ENCODE measurements around the gene OLFML2B. TPM values are rescaled to one million over a fixed set of nuclear protein-coding genes. Genes with fewer than 3 reads are reported as not detected.

Gene OLFML2B
- total and polyA plus RNA-seq, 2 donors: 11.9 to 16.0 TPM

DNA sequence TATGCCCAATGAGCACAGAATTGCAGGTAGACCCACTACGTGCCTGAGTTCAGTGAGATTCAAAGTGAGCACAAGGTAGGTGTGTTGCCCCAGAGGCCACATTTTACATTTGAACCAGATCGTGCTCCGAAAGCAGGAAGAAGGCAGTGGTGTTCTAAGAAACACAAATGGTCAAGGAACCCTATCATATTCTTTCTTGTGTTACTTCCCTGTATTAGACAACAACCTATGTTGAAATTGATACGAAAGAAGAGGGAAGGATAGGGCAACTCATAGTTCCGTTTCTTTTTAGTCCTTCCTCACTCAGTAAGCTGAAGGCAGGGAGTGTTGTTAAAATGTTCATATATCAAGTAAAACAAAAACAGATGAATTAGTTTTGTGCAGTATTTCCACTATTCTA, 33.9 kb downstream of the OLFML2B start:
- Histone ChIP-seq H3K4me3 (ENCODE audit: low read depth, low read length) (no peak overlapping the region), H3K4me1 (ENCODE audit: insufficient read depth) (no peaks in the 10 kb centered on the region), H3K36me3 (ENCODE audit: insufficient read depth) (no peaks in the 10 kb centered on the region), H3K27ac (ENCODE audit: low read depth) (no peak overlapping the region)
- no peak for DNase-seq (ENCODE audit: extremely low spot score)
- WGBS: 89% methylated on average over 5 of the region's 5 CpGs

DNA sequence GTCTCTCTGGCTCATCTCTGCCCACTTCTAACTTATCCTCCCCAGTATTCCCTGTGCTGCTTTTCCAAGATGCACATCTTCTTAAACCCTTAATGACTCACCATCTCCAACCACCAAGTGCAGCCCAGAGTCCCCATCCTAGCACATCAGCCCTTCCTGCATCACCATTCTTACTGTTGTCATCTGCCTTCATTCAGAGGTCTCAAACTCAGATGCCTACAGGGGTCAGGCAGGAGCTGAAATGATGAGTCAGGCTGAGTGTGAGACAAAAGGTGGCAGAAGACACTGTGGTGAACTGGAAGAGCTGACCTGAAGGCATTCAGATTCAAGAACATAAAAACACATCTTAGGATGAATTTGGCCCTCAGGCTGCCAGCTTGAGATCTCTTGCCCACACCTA, 34.6 kb downstream of the OLFML2B start:
- H3K27ac ChIP-seq (ENCODE audit: low read depth): no peak overlapping the region
- no peaks in the 10 kb centered on the region for H3K4me1 ChIP-seq (ENCODE audit: insufficient read depth)
- H3K36me3 ChIP-seq (ENCODE audit: insufficient read depth): no peaks in the 10 kb centered on the region
- no peak for DNase-seq (ENCODE audit: extremely low spot score)
- H3K4me3 ChIP-seq (ENCODE audit: low read depth, low read length): no peak overlapping the region

DNA sequence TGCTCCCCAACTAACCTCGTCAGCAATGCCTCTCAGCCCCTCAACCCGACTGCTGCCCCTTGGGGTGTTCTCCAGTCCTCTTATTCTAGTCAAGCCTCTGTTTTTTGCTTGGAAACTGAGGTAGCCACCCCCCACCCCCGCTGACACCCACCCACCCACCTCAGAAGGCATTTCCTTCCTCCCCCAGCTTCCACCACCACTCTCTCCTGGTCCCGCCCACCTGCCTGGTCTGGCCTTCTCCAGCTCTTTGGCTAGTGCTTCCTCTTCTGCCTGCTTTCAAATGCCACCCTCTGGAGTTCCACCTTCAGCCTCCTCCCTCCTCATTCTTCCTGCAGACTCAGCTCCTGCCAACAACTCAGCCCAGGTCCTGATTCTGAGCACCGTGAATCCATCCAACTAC, 35.3 kb downstream of the OLFML2B start:
- Histone ChIP-seq H3K4me3 (ENCODE audit: low read depth, low read length) (no peak overlapping the region), H3K36me3 (ENCODE audit: insufficient read depth) (no peaks in the 10 kb centered on the region), H3K27ac (ENCODE audit: low read depth) (no peak overlapping the region), H3K4me1 (ENCODE audit: insufficient read depth) (no peaks in the 10 kb centered on the region)
- DNase-seq (ENCODE audit: extremely low spot score): no peak
- 71% methylated on average over 5 of the region's 5 CpGs for WGBS

DNA sequence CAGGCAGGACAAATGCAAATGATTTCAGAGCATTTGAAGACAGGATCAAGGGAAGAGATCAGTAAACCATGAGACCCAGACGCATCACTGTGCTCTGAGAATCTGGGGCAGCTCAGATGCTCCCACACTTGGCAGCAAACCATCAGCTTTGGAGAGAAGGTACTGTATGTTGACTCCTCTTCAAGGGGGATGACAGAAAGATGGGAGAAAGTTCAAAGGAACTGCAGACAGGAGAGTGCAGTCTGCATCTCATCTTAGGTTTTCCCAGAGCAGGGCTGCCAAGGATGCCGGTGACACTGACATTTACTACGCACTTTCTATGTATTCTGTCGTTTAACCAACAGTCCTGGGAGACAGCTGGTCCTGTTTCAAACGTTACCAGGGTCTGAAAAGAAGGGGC, 35.8 kb downstream of the OLFML2B start:
- peak; percentile 79 for DNase-seq (ENCODE audit: extremely low spot score)

DNA sequence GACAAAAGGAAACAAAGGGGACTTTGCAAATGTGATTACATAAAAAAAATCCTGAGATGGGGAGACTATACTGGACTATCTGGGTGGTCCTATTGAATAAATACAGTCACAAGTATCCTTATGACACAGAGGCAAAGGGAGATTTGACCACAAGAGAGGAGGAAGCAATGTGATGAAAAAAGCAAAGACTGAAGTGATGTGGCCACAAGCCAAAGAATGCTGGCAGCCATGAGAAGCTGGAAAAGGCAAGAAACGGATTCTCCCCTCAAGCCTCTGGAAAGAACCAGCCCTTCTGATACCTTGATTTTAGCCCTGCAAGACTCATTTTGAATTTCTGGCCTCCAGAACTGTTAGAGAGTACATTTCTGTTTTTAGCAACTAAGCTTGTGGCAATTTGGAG, 36.4 kb downstream of the OLFML2B start:
- no peaks in the 10 kb centered on the region for H3K36me3 ChIP-seq (ENCODE audit: insufficient read depth)
- WGBS: 51% methylated on average over 1 of the region's 1 CpG

More for the DNA sequence above, 35.8 kb downstream of the OLFML2B start:
- Histone ChIP-seq H3K4me1 (ENCODE audit: insufficient read depth) (no peaks in the 10 kb centered on the region), H3K36me3 (ENCODE audit: insufficient read depth) (no peaks in the 10 kb centered on the region), H3K4me3 (ENCODE audit: low read depth, low read length) (no peak overlapping the region), H3K27ac (ENCODE audit: low read depth) (no peak overlapping the region)
- WGBS: 51% methylated on average over 5 of the region's 5 CpGs

DNA sequence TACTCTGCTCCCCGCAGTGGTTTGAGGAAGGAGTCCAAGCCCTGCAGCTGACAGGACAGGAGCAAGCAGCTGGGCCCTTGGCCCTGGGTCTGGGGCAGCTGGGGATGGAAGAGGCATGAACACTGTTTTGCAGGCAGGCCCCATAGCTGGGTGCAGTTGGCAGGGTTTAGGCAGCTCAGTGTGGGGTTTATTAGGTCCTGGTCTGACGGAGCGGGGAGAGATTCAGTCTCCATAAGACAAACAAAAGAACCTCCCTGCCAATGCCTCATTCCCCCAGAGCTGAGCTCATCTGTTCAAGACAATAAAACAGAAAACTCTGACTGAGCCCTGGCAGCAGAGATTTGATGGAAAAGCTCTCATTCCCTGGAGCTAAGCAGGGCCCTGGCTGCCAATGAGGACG, 37.3 kb downstream of the OLFML2B start:
- no peak for DNase-seq (ENCODE audit: extremely low spot score)
- WGBS: 34% methylated on average over 4 of the region's 4 CpGs
- no peak overlapping the region for H3K27ac ChIP-seq (ENCODE audit: low read depth)

More for the DNA sequence above, 36.4 kb downstream of the OLFML2B start:
- no peaks in the 10 kb centered on the region for H3K4me1 ChIP-seq (ENCODE audit: insufficient read depth)
- no peak for DNase-seq (ENCODE audit: extremely low spot score)
- H3K27ac ChIP-seq (ENCODE audit: low read depth): no peak overlapping the region
- no peak overlapping the region for H3K4me3 ChIP-seq (ENCODE audit: low read depth, low read length)

DNA sequence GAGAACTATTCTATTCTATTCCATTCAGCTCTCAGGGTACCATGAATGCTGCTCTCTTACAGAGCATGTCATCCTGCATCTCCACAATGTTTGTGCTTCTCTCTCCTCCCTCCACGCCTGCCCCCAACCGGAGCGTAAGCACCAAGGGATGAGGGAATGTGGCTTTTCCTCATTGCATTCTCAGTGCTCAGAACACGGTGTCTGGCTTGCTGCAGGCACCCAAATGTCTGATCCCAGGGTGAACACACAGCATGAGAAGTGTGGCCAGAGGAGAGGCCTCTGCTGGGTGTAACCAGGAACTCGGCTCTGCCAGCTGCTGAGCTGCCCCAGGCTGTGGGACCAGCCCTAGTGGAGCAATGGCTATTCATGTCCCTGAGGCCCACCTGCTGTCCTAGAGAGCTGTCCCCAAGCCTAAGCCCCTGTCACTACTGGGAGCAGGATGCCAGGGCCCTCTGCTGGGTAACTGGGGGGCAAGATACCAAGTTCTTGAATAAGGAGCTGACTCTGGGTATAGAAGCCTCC, 38.3 kb downstream of the OLFML2B start:
- Histone ChIP-seq H3K36me3 (ENCODE audit: insufficient read depth) (no peaks in the 10 kb centered on the region), H3K4me1 (ENCODE audit: insufficient read depth) (no peaks in the 10 kb centered on the region), H3K27ac (ENCODE audit: low read depth) (no peak overlapping the region), H3K4me3 (ENCODE audit: low read depth, low read length) (no peak overlapping the region)
- no peak for DNase-seq (ENCODE audit: extremely low spot score)
- 90% methylated on average over 5 of the region's 5 CpGs for WGBS

More for the DNA sequence above, 37.3 kb downstream of the OLFML2B start:
- Histone ChIP-seq H3K4me3 (ENCODE audit: low read depth, low read length) (no peak overlapping the region), H3K36me3 (ENCODE audit: insufficient read depth) (no peaks in the 10 kb centered on the region), H3K4me1 (ENCODE audit: insufficient read depth) (no peaks in the 10 kb centered on the region)

DNA sequence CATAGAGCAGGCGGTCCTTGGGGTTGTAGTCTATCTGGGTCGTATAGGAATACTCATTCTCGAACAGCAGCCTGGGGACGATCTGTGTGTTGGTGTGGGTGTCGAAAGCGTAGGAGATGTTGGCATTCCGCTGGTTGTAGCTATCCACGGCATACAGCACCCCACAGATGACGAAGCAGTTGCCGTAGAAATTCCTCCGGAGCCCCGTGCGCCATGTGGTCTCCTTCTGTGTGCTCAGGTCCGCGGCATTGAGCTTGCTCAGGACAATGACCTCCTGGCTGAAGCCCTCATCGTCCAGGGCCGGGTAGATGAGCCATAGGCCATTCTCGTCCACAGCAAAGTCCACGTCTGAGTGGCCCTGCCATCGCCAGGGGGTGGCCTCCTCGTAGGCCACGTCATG, 39.9 kb downstream of the OLFML2B start:
- Histone ChIP-seq H3K27ac (ENCODE audit: low read depth) (no peak overlapping the region), H3K36me3 (ENCODE audit: insufficient read depth) (no peaks in the 10 kb centered on the region), H3K4me3 (ENCODE audit: low read depth, low read length) (no peak overlapping the region), H3K4me1 (ENCODE audit: insufficient read depth) (no peaks in the 10 kb centered on the region)
- 96% methylated on average over 22 of the region's 22 CpGs for WGBS
- no peak for DNase-seq (ENCODE audit: extremely low spot score)

DNA sequence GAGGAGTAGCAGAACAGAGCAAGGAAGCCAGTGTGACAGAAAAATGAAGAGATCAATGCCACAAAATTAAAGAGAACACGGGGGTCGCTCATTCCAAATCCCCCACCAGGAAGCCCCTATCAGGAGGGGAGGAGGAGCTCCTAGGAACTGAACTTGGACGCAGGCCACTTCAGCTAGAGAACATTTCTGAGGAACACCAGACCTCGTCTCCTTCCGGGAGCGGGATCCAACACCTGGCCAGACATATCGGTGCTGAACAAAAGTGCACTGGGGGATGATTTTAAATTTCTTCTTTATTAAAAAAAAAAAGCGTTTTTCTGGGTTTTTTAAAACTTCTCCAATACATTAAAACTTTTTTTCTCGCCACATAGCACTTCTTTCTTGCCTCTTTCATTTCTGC, 40.8 kb downstream of the OLFML2B start:
- DNase-seq (ENCODE audit: extremely low spot score): no peak
- no peak overlapping the region for H3K4me3 ChIP-seq (ENCODE audit: low read depth, low read length)
- H3K27ac ChIP-seq (ENCODE audit: low read depth): no peak overlapping the region
- WGBS: 80% methylated on average over 9 of the region's 9 CpGs
- H3K36me3 ChIP-seq (ENCODE audit: insufficient read depth): no peaks in the 10 kb centered on the region
- H3K4me1 ChIP-seq (ENCODE audit: insufficient read depth): no peaks in the 10 kb centered on the region

DNA sequence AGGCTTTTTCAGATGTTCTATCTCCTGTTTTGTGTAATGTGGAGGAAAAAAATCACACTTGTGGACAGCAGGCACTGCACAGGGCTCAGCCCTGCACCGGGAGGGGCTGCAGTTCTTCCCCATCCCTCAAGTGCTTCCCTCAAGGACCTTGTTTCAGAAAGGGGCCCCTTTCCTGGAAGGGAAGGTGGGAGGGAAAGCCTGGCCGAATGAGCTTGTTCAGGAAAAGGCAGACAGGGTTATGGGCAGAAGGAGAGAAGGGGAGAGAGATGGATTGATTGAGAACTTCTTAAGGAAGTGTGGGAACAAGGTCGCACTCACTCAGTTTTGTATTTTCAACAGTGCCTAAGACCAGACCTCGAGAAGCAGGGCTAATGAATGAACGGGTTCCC, 41.2 kb downstream of the OLFML2B start:
- Histone ChIP-seq H3K27ac (ENCODE audit: low read depth) (no peak overlapping the region), H3K4me1 (ENCODE audit: insufficient read depth) (no peaks in the 10 kb centered on the region), H3K4me3 (ENCODE audit: low read depth, low read length) (no peak overlapping the region), H3K36me3 (ENCODE audit: insufficient read depth) (no peaks in the 10 kb centered on the region)
- no peak for DNase-seq (ENCODE audit: extremely low spot score)
- WGBS: 76% methylated on average over 5 of the region's 5 CpGs

DNA sequence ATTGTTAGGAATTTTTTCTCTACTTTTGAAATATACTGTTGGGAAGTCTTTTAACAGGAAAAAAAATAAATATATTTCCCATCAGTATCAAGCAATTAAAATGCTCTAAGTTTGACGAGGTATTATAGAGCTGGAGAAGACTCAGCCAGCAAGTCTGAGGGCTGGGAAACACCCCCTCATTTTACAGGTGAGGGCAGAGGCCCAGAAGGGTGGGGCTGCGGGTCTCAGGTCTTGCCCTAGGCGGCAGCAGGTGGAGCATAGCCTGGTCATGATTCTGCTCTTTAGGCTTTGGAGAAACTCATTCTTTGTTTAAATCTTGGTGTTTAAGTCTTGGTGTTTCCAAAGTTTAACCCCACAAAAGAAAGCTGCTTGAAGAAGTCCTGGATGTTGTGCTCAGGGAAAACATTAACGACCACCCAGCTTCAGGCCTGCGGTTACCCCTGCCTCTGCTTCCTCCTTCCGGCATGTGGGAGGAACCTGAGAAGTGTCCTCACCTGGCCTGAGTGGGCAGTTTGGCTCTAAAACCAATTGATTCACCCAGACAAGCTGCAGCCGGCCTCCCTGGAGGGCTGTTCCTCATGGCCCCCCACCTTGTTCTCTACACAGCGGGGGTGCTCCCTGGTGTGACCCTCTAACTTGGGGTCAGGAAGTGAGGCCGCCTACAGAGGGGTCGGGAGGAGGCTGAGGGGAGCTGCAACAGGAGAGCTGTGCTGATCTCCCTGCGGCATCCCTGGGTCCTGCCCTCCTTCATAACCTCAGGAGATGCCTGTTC, 41.7 kb downstream of the OLFML2B start:
- no peak for DNase-seq (ENCODE audit: extremely low spot score)
- 88% methylated on average over 11 of the region's 11 CpGs for WGBS
- no peak overlapping the region for H3K27ac ChIP-seq (ENCODE audit: low read depth)
- no peaks in the 10 kb centered on the region for H3K4me1 ChIP-seq (ENCODE audit: insufficient read depth)
- no peak overlapping the region for H3K4me3 ChIP-seq (ENCODE audit: low read depth, low read length)
- H3K36me3 ChIP-seq (ENCODE audit: insufficient read depth): no peaks in the 10 kb centered on the region

DNA sequence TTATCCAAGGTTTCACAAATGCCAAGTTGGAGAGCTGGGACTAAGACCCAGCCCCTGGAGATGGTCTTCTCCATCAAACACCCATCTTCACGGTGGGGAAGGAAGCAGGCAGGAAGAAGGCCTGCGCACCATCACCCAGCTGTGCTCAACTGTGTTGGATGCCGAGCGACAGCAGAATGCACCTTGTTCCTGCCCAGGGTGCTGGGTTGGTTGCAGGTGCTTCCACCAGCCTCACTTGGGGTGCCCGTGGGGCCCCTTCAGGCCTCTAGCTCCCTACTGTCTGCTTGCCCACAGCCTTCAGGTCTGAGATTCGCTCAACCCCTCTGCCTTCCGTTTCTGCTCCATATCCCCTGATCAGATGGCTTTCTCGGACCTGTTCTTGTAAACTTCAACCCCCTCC, 42.5 kb downstream of the OLFML2B start:
- WGBS: 88% methylated on average over 8 of the region's 8 CpGs
- Histone ChIP-seq H3K36me3 (ENCODE audit: insufficient read depth) (no peaks in the 10 kb centered on the region), H3K4me3 (ENCODE audit: low read depth, low read length) (no peak overlapping the region), H3K27ac (ENCODE audit: low read depth) (no peak overlapping the region), H3K4me1 (ENCODE audit: insufficient read depth) (no peaks in the 10 kb centered on the region)
- DNase-seq (ENCODE audit: extremely low spot score): no peak

DNA sequence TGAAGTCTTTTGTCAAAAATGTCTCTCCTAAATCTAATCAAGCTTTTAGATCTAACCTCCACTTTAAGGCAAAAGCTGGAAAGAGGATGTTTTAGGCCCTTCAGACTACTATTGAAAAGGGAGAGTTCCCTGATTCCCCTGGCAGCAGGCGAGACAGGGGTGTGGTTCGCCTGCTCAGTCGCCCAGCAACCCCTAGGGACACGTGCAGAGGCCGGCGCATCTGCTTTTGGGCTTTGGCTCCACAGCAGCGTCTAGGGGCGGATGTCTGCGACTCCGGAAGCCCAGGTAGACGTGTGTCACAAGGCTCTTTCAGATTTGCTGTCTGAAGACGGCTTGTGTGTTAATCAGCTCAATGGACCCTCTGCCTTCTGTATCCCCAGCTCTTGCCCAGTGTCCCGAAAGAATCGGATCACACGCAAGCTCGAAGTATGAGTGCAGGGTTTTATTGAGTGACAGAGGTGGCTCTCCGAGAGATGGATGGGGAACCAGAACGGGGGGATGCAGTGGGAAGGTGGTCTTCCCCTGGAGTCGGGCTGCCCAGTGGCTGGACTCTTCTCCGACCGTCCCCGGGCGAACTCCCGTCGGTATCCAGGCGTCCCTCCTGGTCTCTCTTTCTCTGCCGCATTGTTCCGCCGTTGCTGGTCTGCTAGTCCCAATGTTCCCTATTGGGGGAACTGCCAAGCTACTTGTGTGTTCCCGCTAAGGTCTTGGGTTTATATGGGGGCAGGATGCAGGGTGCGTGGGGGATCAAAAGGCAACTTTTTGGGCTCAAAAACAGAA, 45.5 kb downstream of the OLFML2B start:
- 94% methylated on average over 31 of the region's 31 CpGs for WGBS
- no peak overlapping the region for H3K27ac ChIP-seq (ENCODE audit: low read depth)
- H3K36me3 ChIP-seq (ENCODE audit: insufficient read depth): no peaks in the 10 kb centered on the region
- H3K4me3 ChIP-seq (ENCODE audit: low read depth, low read length): no peak overlapping the region
- DNase-seq (ENCODE audit: extremely low spot score): no peak
- H3K4me1 ChIP-seq (ENCODE audit: insufficient read depth): no peaks in the 10 kb centered on the region
